Uterus (tissue), 2 donors: ENCODE measurements around the gene GTF2I.

Experiments used
- CTCF ChIP-seq, 4 experiments: fragments of 200-600 bp in 2 of 4; fragments of 450-650 bp in 2 of 4; sonication (generic) in 2 of 4; IDR thresholded peaks; one replicate each; pipeline ENCODE4 v1.5.1; 2016 to 2019; ENCODE audit warnings: antibody characterized with exemption in 4 of 4, mild to moderate bottlenecking in 2 of 4, moderate library complexity in 1 of 4
- POLR2A ChIP-seq, 2 donors: fragments of 450-650 bp; IDR thresholded peaks; one replicate each; pipeline ENCODE4 v1.6.1; 2016; ENCODE audit warnings: antibody characterized with exemption in 2 of 2, mild to moderate bottlenecking in 1 of 2, moderate library complexity in 1 of 2

- no peak for TF ChIP-seq CTCF (IDR thresholded peaks at IDR 0.05)
- TF ChIP-seq POLR2A (IDR thresholded peaks at IDR 0.05), result no peak
Measured at GRCh38 chr7:74654811-74655210, 2.7 kb upstream of the GTF2I start.
